Gastroesophageal sphincter (tissue), 3 donors: ENCODE measurements around the gene KLRK1.

Experiments used
- CTCF ChIP-seq, 4 experiments: fragments of 200-600 bp in 2 of 4; fragments of 450-650 bp in 2 of 4; sonication (generic) in 1 of 4; IDR thresholded peaks; one replicate each; pipeline ENCODE4 v1.5.1; 2017 to 2019; ENCODE audit warnings: antibody characterized with exemption in 4 of 4, mild to moderate bottlenecking in 2 of 4, moderate library complexity in 2 of 4
- EP300 ChIP-seq: sonication (generic); formaldehyde crosslinking; IDR thresholded peaks from one replicate; pipeline ENCODE4 v1.6.1; 2017; ENCODE audit warnings: antibody characterized with exemption, mild to moderate bottlenecking
- POLR2A ChIP-seq, 2 donors: fragments of 450-650 bp; IDR thresholded peaks; one replicate each; pipeline ENCODE4 v1.6.1; 2017; ENCODE audit warnings: antibody characterized with exemption in 2 of 2, mild to moderate bottlenecking in 2 of 2, moderate library complexity in 1 of 2
- POLR2AphosphoS5 ChIP-seq: sonication (generic); formaldehyde crosslinking; IDR thresholded peaks from one replicate; pipeline ENCODE4 v1.6.1; 2017; ENCODE audit warnings: antibody characterized with exemption

- TF ChIP-seq CTCF (IDR thresholded peaks at IDR 0.05) = no peak
- TF ChIP-seq POLR2A (IDR thresholded peaks at IDR 0.05) = no peak
- no peak for TF ChIP-seq POLR2AphosphoS5
- TF ChIP-seq EP300 = no peak
Measured at GRCh38 chr12:10358969-10359368, 30.9 kb downstream of the KLRK1 start.
